GM19328 (cell line): ENCODE measurements around the gene RHOXF2B.
"Not testable (repeated sequence)": the region's sequence is repeated elsewhere in the genome, so short reads cannot be mapped to it uniquely, and the experiment has no call there.

ENCODE experiments used
- ATAC-seq: cut with Tn5 transposase; IDR thresholded peaks from one replicate; pipeline ENCODE4 v1.9.1; 2021; ENCODE audit warnings: mild to moderate bottlenecking, moderate library complexity; ENCODE audit not compliant: unreplicated experiment

RHOXF2B gene

DNA sequence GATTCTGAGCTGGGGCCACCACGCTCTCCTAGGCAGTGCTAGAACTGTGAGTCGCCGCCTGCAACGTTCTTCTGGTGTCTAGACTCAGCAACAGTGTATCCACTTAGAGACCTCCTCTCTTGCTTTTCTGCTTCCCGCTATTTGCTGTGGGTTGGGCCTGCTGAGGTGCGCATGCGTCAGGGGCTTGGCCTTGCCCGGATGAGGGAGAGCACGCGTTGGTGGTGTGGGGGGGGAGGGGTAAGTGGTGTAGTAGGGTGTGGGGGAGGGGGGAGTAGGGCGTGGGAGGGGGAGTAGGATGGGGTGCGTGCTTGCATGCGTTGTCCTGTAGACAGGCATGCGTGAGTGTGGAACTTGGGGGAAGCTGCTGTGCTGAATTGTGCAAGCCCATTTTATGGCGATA is at the start of gene RHOXF2B:
Gene RHOXF2B (minus strand): TSS at position 101 of the 400 bp plus-strand sequence. CDS start 138 bp downstream, outside the sequence.
- ATAC-seq: not testable (repeated sequence)

DNA sequence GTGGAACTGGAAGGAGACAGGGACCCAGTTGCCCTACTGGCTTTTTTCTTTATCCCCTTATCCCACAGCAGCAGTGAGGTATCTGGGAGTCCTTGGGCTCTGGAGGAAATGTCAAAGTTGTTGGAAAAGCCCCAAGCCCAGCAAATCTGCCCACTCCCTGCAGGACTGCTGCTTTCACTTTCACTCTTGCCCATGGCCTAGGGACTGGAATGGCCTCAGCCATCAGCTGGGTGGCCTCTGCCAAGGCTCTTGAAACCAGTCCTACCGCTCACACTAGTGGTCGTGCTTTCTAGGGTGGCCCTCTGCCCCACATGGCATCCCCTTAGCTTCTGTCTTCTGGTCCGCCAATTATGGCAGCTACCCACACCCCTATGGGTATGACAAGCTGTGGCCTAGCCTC is 48.0 kb upstream of the RHOXF2B start:
- ATAC-seq: no peak

DNA sequence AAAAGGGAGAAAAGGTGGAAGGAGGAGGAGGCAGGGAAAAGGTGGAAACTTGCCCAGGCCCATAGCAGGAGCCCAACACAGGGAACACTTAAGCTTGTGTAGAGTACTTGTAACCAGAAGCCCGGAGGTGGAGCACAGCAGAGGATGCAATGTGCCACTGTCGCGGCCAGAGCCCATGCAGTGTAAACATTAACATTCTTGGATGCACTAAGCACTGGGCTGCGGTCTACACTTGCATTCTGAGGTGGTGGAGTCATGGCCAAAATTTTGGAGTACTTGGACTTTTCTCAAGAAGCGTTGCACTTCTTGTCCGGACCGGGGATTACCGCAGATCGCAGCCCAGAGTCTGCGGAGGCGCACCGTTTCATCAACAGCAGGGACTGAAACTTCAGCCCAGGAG is 42.7 kb upstream of the RHOXF2B start:
- ATAC-seq: no peak

- no peak for ATAC-seq
These were observed 38.0 kb upstream of the RHOXF2B start, which contains the start of gene RHOXF1 for GRCh38 chrX:120115438-120115963. RHOXF1 (minus strand) TSS chrX:120115913; CDS start chrX:120115862, 51 bp downstream.

GRCh38 chrX:120111611-120112010 is 34.1 kb upstream of the RHOXF2B start:
- no peak for ATAC-seq

DNA sequence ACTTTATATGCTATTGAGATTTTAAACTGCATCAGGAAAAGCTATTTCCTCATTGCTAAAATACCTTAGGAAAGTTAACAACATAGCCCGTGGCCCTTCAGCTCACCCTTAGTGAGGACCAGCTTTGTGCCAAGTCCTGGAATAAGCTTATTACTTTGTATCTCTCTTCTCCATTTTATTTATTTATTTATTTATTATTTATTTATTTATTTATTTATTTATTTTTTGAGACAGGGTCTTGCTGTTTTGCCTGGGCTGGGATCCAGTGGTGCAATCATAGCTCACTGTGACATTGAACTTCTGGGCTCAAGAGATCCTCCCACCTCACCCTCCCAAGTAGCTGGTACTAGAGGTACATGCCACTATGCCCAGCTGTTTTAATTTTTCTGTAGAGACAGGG is 31.9 kb upstream of the RHOXF2B start:
- ATAC-seq: no peak

GRCh38 chrX:120104707-120105106 is 27.2 kb upstream of the RHOXF2B start:
- ATAC-seq: not testable (repeated sequence)

DNA sequence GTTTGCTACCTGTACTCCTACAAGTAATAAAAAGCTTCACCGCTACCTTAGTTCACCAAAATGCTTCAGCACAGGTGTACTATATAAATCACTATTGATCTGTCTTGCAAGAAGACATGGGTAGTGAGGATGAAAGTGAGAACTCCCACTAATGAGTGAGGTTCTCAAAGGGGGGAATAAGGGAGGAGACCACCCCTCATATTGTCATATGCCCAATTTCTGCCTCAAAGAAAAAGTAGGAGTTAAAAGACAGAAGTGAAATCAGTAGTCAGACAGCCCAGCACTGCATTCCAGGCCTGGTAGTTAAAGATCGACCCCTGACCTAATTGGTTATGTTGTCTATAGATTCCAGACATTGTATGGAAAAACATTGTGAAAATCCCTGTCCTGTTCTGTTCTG is 23.6 kb upstream of the RHOXF2B start:
- not testable (repeated sequence) for ATAC-seq

DNA sequence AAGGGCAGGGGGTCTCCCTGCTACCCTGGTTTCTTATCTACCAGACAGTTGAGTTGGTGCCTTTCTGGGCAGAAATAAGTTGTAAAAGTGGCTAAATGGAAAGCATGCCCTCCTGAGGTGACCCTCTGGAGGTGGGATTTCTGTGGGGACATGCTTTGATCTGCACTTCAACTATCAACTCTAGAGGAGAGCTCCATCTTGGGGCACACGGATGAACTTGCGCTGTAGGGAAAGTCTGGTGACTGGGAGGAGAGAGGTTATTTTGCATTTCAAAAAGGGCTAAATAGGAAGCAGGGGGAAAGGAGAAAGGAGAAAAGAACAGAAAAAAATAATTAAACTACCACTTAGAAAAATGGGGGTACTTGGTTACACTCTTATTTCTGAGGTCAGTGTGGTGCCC is 12.7 kb upstream of the RHOXF2B start:
- ATAC-seq: no peak

DNA sequence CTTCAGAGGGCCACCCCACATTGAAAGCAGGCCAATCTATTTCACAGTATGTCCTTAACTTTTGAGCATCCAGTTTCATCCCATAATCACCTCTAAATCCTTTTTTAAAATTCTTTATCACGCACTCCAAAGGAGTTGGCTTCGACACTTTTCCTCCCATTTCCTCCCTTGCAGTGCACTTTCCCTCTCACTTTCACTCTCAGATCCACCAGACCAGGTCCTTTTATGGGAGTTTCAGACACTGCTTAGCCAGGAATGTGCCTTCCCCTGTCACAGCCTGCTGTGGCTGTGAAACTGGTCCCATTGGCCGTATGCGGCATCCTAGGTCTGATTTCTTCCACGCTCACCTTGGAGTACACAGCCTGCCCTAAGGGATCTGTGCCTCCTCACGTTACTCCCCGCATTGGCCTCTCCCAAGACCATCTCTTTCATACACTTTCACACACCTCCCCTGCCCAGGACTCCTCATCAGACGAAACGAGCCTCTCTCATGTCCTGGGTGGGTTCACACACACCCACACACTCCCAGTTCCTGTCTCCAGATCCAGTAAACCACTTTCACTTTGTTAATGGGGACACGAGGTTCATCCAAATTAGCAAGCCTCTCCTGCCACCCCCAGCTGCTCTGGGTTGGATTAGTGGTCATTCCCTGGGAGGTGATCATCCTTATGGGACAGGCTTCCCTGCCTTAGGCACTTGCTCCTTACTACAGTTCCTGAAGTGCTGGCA is 10.0 kb upstream of the RHOXF2B start:
- ATAC-seq: no peak

DNA sequence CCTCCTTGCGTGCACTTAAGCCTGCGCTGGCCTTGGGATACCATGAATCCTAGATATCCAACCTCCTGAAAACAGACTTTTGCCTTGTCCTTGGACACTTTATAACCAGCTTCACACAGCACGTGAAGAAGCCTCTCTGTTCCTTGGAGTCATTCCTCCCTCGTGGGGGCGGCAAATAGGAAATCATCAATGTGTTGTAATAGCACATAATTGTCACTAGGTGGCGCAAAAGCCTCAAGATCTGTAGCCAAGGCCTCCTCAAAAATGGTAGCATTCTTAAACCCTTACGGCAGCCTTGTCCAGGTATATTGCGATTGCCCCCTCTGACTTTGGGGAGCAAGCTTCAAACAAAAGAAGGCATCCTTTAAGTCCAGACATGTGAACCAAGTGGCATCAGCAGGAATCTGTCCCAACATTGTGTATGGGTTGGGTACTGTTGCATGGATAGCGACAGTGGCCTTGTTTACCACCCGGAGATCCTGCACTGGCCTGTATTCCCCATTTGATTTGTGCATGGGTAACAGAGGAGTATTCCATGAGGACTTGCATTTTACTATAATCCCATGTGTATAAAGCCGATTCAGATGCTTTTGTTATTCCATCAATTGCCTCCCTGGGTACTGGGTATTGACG is 8.2 kb upstream of the RHOXF2B start:
- ATAC-seq: not testable (repeated sequence)

GRCh38 chrX:120066169-120066568 is 11.3 kb downstream of the RHOXF2B start:
- ATAC-seq: not testable (repeated sequence)

DNA sequence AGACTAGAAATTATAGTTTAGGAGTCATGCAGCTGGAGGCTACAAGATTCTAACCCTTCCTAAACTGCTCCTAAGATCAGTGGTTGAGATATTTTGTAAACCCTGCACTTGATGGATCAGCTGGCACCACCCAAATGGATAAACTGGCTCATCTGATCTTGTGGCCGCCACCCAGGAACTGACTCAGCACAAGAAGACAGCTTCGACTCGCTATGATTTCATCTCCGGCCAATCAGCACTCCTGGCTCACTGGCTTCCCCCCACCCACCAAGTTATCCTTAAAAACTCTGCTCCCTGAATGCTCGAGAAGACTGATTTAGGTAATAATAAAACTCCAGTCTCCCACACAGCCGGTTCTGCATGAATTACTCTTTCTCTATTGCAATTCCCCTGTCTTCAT is 34.8 kb downstream of the RHOXF2B start:
- ATAC-seq: not testable (repeated sequence)

GRCh38 chrX:120042247-120042646 is 35.2 kb downstream of the RHOXF2B start:
- ATAC-seq: not testable (repeated sequence)

GRCh38 chrX:120040176-120040575 is 37.3 kb downstream of the RHOXF2B start:
- ATAC-seq: not testable (repeated sequence)

- ATAC-seq: not testable (repeated sequence)
These were observed 38.3 kb downstream of the RHOXF2B start for GRCh38 chrX:120039087-120039733.

GRCh38 chrX:120036704-120037103 is 40.8 kb downstream of the RHOXF2B start:
- no peak for ATAC-seq

DNA sequence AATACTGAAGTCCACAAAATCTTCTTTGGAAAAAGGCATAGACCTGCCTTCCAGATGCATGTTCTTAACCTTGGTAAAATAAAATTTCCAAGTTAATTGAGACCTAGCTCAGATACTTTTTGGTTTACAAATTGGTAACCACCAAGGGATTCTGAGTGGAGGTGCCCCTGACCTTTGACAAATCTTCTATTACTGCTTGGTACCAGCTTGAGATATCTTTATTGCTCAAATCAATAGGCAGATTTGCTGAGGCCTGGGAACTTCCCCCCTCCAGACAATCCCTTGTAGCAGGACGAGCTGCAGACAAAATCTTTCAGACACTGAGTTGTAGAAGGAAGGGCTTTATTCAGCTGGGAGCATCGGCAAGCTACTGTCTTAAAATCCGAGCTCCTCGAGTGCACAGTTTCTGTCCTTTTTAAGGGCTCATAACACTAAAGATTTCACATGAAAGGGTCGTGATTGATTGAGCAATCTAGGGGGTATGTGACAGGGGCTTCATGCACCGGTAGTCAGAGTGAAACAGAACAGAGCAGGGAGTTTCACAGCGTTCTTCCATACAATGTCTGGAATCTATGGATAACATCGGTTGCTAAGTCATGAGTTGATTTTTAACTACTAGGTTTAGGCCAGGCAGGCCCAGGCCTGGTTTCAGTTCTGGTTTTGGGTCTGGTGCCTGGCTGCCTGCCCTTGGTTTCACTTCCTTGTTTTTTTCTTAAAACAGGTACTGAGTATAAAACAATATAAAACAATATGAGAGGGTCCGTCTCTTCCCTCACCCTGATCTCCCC is 41.8 kb downstream of the RHOXF2B start:
- peak; percentile 86 for ATAC-seq

DNA sequence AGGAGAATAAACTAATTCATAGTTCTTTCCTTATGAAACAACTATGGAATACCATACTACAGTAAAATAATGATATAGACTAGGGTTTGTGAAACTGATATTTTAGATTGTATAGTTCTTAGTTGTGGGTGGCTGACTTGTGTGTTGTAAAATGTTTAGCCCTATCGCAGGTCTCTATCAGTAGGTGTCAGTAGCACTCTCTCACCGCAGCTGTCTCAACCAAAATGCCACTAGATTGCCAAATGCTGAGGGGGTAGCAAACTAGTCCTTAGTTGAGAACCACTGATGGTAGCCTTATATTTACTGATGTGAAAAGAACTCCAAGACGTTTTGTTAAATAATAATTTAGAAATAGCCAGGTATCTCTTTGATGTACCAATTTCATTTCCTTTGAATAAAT is 48.1 kb downstream of the RHOXF2B start:
- ATAC-seq: no peak

GRCh38 chrX:120023259-120023658 is 54.2 kb downstream of the RHOXF2B start:
- ATAC-seq: no peak

GRCh38 chrX:120022763-120023162 is 54.7 kb downstream of the RHOXF2B start:
- no peak for ATAC-seq
